Testis (tissue), 3 donors: ENCODE measurements around the gene PSMC4. TPM values are rescaled to one million over a fixed set of nuclear protein-coding genes. Genes with fewer than 3 reads are reported as not detected.

Experiments
- DNase-seq: peaks from one replicate; pipeline ENCODE4 v3.0.0-alpha.2; 2019
- H3K27ac ChIP-seq, 2 donors: fragments of 200-600 bp; sonication (generic); one replicate each; pipeline ENCODE4 v1.5.1; 2019
- H3K27me3 ChIP-seq: fragments of 200-600 bp; sonication (generic); one replicate; pipeline ENCODE4 v1.5.1; 2019
- H3K36me3 ChIP-seq: fragments of 200-600 bp; sonication (generic); one replicate; pipeline ENCODE4 v1.5.1; 2017; ENCODE audit warnings: low read depth; ENCODE audit errors: missing control alignments
- H3K4me1 ChIP-seq: fragments of 200-600 bp; sonication (generic); one replicate; pipeline ENCODE4 v1.5.1; 2019
- H3K4me3 ChIP-seq, 2 donors: fragments of 200-600 bp; sonication (generic); one replicate each; pipeline ENCODE4 v1.5.1; 2017 to 2019
- H3K9me3 ChIP-seq: fragments of 200-600 bp; sonication (generic); one replicate; pipeline ENCODE4 v1.5.1; 2017
- POLR2A ChIP-seq: fragments of 450-650 bp; IDR thresholded peaks from one replicate; pipeline ENCODE4 v1.6.1; 2017; ENCODE audit warnings: antibody characterized with exemption, mild to moderate bottlenecking, moderate library complexity
- WGBS, 2 donors: methylation state at CpG; one replicate each; pipeline ENCODE4 v1.1.5; 2018; 5-methylcytosine and 5-hydroxymethylcytosine counted together
- intact Hi-C: fragments of 100-400 bp; cut with DNase I; formaldehyde crosslinking; loops from one replicate; pipeline ENCODE4 v1.15.1; 2023; ENCODE audit warnings: low total_unique reads
- polyA plus RNA-seq: library from polyadenylated mRNA; stranded (reverse); fragments of 350-450 nt; fragmentation: Illumina TruSeq; extraction: RNeasy Lipid Tissue Mini Kit (QIAGEN cat#74804); gene quantifications from one replicate; pipeline ENCODE4 v1.2.3, GENCODE V29; 2014; ENCODE audit warnings: low read depth, low replicate concordance; ENCODE audit not compliant: insufficient read depth
- total RNA-seq, 2 donors: library from RNA; depleted of rRNA; stranded (reverse); fragments of >200 nt; gene quantifications; one replicate each; pipeline ENCODE4 v1.2.3, GENCODE V29; 2016
- TF ChIP-seq, protein P1 (sequence below), 3 experiments: fragments of 450-650 bp in 2 of 3; fragments of 200-600 bp in 1 of 3; sonication (generic) in 1 of 3; IDR thresholded peaks; one replicate each; pipeline ENCODE4 v1.5.1; 2016 to 2019; ENCODE audit warnings: antibody characterized with exemption in 3 of 3, mild to moderate bottlenecking in 2 of 3, moderate library complexity in 1 of 3

The PSMC4 gene
- total and polyA plus RNA-seq, 3 donors from 2014 or later = 73.0 to 114 (median 77.9) TPM

DNA sequence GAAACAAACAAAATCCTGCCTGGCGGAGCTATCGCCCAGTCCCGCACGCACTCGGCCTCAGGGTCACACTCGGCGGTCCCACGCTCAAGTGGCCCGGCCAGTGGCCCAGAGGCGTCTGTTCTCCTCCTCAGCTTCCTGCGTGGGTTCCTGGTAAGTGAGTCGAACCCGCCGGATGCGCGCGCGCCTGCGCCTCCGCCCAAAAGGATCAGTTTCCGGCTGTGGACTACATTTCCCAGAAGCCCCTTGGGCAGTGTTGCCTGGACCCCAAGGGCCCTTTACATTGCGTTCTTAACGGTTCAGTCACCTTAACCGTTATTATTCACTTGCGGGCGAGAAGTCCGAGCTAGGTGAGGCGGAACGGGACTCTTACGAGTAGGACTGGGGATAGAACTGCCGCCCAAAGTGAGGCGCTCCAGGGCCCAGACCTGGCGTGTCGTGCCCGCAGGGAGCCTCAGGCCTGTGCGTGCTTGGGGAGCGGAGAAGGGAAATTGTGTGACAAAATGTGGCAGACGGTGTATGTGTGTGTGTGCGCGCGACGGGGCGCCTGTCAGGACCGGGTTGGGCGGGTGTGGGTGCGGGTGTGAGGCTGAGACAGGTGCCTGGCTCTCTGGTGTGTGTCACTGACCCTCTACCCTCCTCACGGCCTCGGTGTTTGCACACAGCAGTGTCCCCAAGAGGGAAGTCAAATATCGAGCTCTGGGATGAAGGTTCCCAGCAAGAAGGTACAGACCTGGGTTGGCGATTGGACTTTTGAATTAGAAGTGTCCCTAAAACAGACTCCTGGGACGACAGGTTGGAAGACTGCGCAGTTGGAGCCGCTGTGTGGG is 26.1 kb downstream of the PSMC4 start, which contains the start of gene ZNF546:
TSS of gene ZNF546 (plus strand) at position 250 of the 827 bp plus-strand sequence. CDS start 1,267 bp downstream, outside the sequence.
- DNase-seq = peak; percentile 96
- peak; percentile 20 for TF ChIP-seq POLR2A
- TF ChIP-seq, protein P1, sequence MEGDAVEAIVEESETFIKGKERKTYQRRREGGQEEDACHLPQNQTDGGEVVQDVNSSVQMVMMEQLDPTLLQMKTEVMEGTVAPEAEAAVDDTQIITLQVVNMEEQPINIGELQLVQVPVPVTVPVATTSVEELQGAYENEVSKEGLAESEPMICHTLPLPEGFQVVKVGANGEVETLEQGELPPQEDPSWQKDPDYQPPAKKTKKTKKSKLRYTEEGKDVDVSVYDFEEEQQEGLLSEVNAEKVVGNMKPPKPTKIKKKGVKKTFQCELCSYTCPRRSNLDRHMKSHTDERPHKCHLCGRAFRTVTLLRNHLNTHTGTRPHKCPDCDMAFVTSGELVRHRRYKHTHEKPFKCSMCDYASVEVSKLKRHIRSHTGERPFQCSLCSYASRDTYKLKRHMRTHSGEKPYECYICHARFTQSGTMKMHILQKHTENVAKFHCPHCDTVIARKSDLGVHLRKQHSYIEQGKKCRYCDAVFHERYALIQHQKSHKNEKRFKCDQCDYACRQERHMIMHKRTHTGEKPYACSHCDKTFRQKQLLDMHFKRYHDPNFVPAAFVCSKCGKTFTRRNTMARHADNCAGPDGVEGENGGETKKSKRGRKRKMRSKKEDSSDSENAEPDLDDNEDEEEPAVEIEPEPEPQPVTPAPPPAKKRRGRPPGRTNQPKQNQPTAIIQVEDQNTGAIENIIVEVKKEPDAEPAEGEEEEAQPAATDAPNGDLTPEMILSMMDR (IDR thresholded peaks at IDR 0.05) = no peak
- no peaks in the 10 kb centered on the region for H3K9me3 ChIP-seq
- H3K27ac ChIP-seq = peak within 1 kb of the TSS; percentile 66 to 78
- H3K4me3 ChIP-seq = peak within 1 kb of the TSS; percentile 69 to 74
- H3K36me3 ChIP-seq = no peaks in the 10 kb centered on the region
- intact Hi-C loops = no loop called here
- peaks cover 4% of the 10 kb centered on the region for H3K4me1 ChIP-seq
- WGBS, 2 donors = 2 to 4% methylated on average over 35 to 53 of the region's 53 CpGs
- no peaks in the 10 kb centered on the region for H3K27me3 ChIP-seq

DNA sequence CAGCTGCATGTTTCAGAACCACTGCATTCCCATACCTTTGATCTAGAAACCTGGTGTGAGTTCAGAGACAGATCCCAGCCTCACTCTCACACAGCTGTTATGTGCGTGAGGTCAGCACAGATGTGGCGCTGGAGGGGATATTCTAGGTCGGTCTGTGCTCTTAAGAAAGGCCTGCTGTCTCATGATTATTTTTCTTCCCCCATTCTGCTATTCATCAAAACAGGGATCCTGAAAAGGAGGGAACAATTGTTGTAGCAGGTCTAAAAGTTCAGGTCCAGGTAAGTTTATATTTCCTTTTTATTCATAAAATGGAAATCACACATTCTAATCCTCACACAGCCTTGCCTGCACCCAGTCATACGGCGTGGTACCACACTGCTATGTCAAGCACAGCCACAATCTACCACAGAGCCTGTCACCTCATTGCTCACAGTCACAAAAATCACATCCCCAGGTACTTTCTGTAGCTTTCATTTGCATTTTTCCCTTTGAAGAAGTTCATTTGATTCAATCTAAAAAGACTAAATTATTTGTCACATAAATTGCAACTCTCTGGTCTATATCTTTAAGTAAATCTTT is 26.8 kb downstream of the PSMC4 start:
- intact Hi-C loops = no loop called here
- 52 to 66% methylated on average over 5 of the region's 5 CpGs for WGBS, 2 donors
- H3K27ac ChIP-seq = peak overlapping the region; percentile 66 to 78
- H3K27me3 ChIP-seq = no peaks in the 10 kb centered on the region
- H3K4me1 ChIP-seq = peaks cover 4% of the 10 kb centered on the region
- no peaks in the 10 kb centered on the region for H3K9me3 ChIP-seq
- DNase-seq = peak; percentile 23
- TF ChIP-seq, protein P1 (IDR thresholded peaks at IDR 0.05) = no peak
- H3K4me3 ChIP-seq = peak overlapping the region; percentile 69 to 74
- no peaks in the 10 kb centered on the region for H3K36me3 ChIP-seq

DNA sequence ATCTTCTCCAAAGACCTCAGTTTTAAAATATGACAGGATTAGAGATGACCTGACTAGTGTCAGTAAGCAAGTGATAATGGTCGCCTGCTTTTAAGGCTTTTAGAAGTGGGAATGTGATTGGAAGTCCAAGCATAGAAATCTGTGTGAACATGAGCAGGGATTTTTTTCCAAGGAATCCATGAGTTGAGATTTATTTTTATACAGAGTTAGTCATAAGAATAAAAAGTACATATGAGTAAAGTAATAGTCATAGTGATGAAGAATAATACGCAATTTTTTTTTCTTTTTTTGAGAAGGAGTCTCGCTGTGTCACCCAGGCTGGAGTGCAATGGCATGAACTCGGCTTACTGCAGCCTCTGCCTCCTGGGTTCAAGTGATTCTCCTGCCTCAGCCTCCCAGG is 27.5 kb downstream of the PSMC4 start:
- intact Hi-C loops = no loop called here
- no peak overlapping the region for H3K27ac ChIP-seq
- no peak for TF ChIP-seq POLR2A
- TF ChIP-seq, protein P1 (IDR thresholded peaks at IDR 0.05) = no peak
- no peaks in the 10 kb centered on the region for H3K27me3 ChIP-seq
- peaks cover 4% of the 10 kb centered on the region for H3K4me1 ChIP-seq
- WGBS, 2 donors = 91 to 96% methylated on average over 4 of the region's 4 CpGs
- no peak overlapping the region for H3K4me3 ChIP-seq
- no peak for DNase-seq
- H3K9me3 ChIP-seq = no peaks in the 10 kb centered on the region
- no peaks in the 10 kb centered on the region for H3K36me3 ChIP-seq

DNA sequence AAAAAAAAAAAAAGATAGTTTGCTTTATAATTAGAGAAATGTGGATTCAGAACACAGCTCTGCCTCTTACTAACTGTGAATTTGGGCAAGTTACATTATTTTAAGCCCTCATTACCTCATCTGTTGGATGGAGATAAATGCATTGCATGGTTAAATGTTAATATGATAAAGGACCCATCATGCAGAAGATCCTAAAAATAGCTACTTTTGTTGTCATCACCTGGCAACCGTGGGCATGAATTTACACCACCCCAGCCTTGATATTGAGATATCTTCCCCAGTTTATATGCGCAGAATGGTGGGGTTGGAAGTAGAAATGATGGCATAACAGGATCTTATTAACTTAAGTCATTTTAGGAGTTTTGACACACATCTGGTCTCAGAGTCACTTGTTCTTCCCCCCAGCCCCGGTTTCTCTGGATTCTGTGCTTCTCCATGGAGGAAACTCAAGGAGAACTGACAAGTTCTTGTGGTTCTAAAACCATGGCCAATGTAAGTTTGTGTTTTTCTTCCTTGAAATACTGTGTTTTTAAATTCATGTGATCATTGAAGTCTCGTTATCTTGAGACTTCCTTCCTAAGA is 34.8 kb downstream of the PSMC4 start:
- no peaks in the 10 kb centered on the region for H3K27me3 ChIP-seq
- 89 to 90% methylated on average over 4 of the region's 4 CpGs for WGBS, 2 donors
- H3K4me1 ChIP-seq = no peaks in the 10 kb centered on the region
- H3K9me3 ChIP-seq = no peaks in the 10 kb centered on the region
- TF ChIP-seq, protein P1 (IDR thresholded peaks at IDR 0.05) = no peak
- no peak for TF ChIP-seq POLR2A
- H3K4me3 ChIP-seq = no peak overlapping the region
- intact Hi-C loops = no loop called here
- H3K36me3 ChIP-seq = no peaks in the 10 kb centered on the region
- DNase-seq = no peak
- no peak overlapping the region for H3K27ac ChIP-seq
